Endothelial cell (in vitro differentiated cells): ENCODE results near the gene C1orf210. TPM values are rescaled to one million over a fixed set of nuclear protein-coding genes. Genes with fewer than 3 reads are reported as not detected.

ENCODE experiments used
- DNase-seq: peaks from one replicate; pipeline ENCODE4 v3.0.0; 2021; ENCODE audit warnings: low spot score
- H3K27ac Mint-ChIP-seq: one replicate; pipeline ENCODE4 v1.8.0; 2021; ENCODE audit warnings: mixed read lengths, inconsistent platforms; ENCODE audit not compliant: unreplicated experiment
- H3K27me3 Mint-ChIP-seq: one replicate; pipeline ENCODE4 v1.8.0; 2021; ENCODE audit warnings: mild to moderate bottlenecking, moderate library complexity, mixed read lengths, inconsistent platforms; ENCODE audit not compliant: unreplicated experiment
- H3K36me3 Mint-ChIP-seq: one replicate; pipeline ENCODE4 v1.8.0; 2021; ENCODE audit warnings: mild to moderate bottlenecking, low read depth, mixed read lengths, inconsistent platforms; ENCODE audit not compliant: unreplicated experiment
- H3K4me1 Mint-ChIP-seq: one replicate; pipeline ENCODE4 v1.8.0; 2021; ENCODE audit warnings: mild to moderate bottlenecking, mixed read lengths, inconsistent platforms; ENCODE audit not compliant: unreplicated experiment
- H3K4me3 Mint-ChIP-seq: one replicate; pipeline ENCODE4 v1.8.0; 2021; ENCODE audit warnings: mild to moderate bottlenecking, mixed read lengths, inconsistent platforms; ENCODE audit not compliant: unreplicated experiment
- H3K9me3 Mint-ChIP-seq: one replicate; pipeline ENCODE4 v1.8.0; 2021; ENCODE audit warnings: mixed read lengths, inconsistent platforms; ENCODE audit not compliant: unreplicated experiment
- CTCF ChIP-seq: fragments of 200-600 bp; sonication (generic); IDR thresholded peaks from one replicate; pipeline ENCODE4 v1.5.0; 2021; ENCODE audit warnings: antibody characterized with exemption; ENCODE audit not compliant: unreplicated experiment
- total RNA-seq: library from RNA; stranded (reverse); fragmentation: NEBNext Ultra II Directional; extraction: Animal tissue kit (Norgen Biotek cat#: 25700); gene quantifications from one replicate; pipeline ENCODE4 v1.2.1, GENCODE V29; 2021; ENCODE audit not compliant: unreplicated experiment

The C1orf210 gene
- total RNA-seq, 1 donor from 2014 or later = not detected

GRCh38 chr1:43327549-43328292 is 42.3 kb upstream of the C1orf210 start:
- Mint-ChIP-seq H3K4me3 (no peak overlapping the region), H3K4me1 (peaks cover 28% of the 10 kb centered on the region), H3K27me3 (peaks cover 18% of the 10 kb centered on the region), H3K36me3 (peaks cover 46% of the 10 kb centered on the region), H3K9me3 (peaks cover 8% of the 10 kb centered on the region), H3K27ac (no peak overlapping the region)
- DNase-seq = no peak
- no peak for TF ChIP-seq CTCF

GRCh38 chr1:43325381-43325780 is 40.0 kb upstream of the C1orf210 start:
- DNase-seq = no peak
- Mint-ChIP-seq H3K36me3 (peaks cover 65% of the 10 kb centered on the region), H3K27me3 (peaks cover 18% of the 10 kb centered on the region), H3K4me3 (peak overlapping the region; percentile 53), H3K9me3 (peaks cover 8% of the 10 kb centered on the region), H3K4me1 (peaks cover 26% of the 10 kb centered on the region), H3K27ac (no peak overlapping the region)
- no peak for TF ChIP-seq CTCF

- DNase-seq = no peak
- peaks cover 18% of the 10 kb centered on the region for H3K27me3 Mint-ChIP-seq
- peak overlapping the region; percentile 68 for H3K27ac Mint-ChIP-seq
- H3K9me3 Mint-ChIP-seq = peaks cover 8% of the 10 kb centered on the region
- no peak for TF ChIP-seq CTCF
- peaks cover 71% of the 10 kb centered on the region for H3K36me3 Mint-ChIP-seq
- H3K4me1 Mint-ChIP-seq = peaks cover 21% of the 10 kb centered on the region
- H3K4me3 Mint-ChIP-seq = peak overlapping the region; percentile 26
These were observed 39.4 kb upstream of the C1orf210 start for GRCh38 chr1:43324810-43325209.

- Mint-ChIP-seq H3K4me1 (peaks cover 19% of the 10 kb centered on the region), H3K4me3 (peak overlapping the region; percentile 65), H3K9me3 (peaks cover 8% of the 10 kb centered on the region), H3K27ac (no peak overlapping the region), H3K27me3 (peaks cover 24% of the 10 kb centered on the region), H3K36me3 (peaks cover 79% of the 10 kb centered on the region)
- no peak for TF ChIP-seq CTCF
- DNase-seq = no peak
These were observed 37.1 kb upstream of the C1orf210 start for GRCh38 chr1:43322506-43322905.

DNA sequence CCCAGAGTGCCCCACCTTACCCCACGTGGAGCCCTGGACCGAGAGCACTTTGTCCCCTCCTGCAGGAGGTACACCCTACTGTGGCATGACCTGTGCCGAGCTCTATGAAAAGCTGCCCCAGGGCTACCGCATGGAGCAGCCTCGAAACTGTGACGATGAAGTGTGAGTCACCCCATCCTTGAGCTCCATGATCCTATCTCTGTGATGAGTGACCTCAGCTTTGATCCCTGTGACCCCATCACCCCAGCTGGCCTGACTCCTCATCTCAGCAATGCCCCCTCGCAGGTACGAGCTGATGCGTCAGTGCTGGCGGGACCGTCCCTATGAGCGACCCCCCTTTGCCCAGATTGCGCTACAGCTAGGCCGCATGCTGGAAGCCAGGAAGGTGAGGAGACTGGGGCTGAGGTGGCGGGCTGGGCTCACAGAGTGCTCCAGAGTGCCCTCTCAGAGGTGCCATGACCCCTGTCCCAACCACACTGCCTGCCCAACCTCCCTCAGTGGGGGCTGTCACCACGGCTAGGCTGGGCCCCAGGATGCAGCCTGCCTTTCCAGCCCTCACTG is 36.0 kb upstream of the C1orf210 start:
- no peak for DNase-seq
- peaks cover 82% of the 10 kb centered on the region for H3K36me3 Mint-ChIP-seq
- H3K9me3 Mint-ChIP-seq = peaks cover 8% of the 10 kb centered on the region
- peaks cover 21% of the 10 kb centered on the region for H3K4me1 Mint-ChIP-seq
- H3K27ac Mint-ChIP-seq = no peak overlapping the region
- peak overlapping the region; percentile 76 for H3K4me3 Mint-ChIP-seq
- H3K27me3 Mint-ChIP-seq = peaks cover 30% of the 10 kb centered on the region
- no peak for TF ChIP-seq CTCF
